GM21528 (cell line): Measurements from ENCODE around the gene MYRIP.

ENCODE experiments used
- ATAC-seq: cut with Tn5 transposase; IDR thresholded peaks from one replicate; pipeline ENCODE4 v1.9.1; 2021; ENCODE audit warnings: mild to moderate bottlenecking, moderate library complexity; ENCODE audit not compliant: unreplicated experiment, low FRiP score

The MYRIP gene

GRCh38 chr3:39900462-39901002, 91.1 kb downstream of the MYRIP start:
- ATAC-seq, result no peak

DNA sequence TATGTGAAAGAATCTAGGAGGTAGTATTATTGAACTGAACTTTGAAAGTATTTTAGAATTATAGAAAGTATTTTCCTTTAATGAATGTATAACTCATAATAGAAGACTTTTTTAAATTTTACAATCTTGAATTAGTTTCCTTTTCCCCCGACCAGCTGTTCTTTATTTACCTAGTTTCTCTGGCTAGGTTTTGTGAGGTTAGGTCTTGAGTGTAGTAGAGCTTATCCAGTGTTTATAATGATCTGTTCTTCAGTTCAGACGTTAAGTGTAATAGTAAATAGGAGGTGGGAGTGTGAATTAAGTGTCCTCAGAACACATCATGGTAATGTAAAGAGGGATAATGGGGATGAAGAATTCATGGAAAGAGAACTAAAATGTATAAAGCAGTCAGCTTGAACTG, 93.8 kb downstream of the MYRIP start:
- no peak for ATAC-seq

- no peak for ATAC-seq
These were observed 96.4 kb downstream of the MYRIP start for GRCh38 chr3:39905788-39906187.

DNA sequence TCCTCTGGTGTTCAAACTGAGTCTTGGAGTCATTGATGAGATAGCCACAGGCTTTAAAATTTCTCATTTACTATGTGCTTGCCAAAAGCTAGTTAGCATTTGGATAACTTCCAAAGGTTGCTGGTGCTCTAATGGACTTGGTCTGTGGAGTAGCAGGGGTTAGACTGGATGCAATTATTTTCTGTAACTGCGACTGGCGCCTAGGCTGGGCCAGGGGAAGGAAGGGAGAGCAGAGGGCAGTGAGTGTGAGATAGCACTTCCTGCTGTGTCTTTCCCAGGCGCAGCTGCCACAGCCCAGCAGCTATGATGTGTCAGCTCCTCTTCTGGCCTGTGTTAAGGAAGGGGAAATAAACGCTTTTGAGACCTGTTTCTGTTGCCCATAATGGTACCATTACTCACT, 98.6 kb downstream of the MYRIP start:
- no peak for ATAC-seq

GRCh38 chr3:39910135-39910534, 100.7 kb downstream of the MYRIP start:
- no peak for ATAC-seq

- ATAC-seq, result no peak
These were observed 101.5 kb downstream of the MYRIP start for GRCh38 chr3:39910826-39911464.

- ATAC-seq, result no peak
These were observed 102.3 kb downstream of the MYRIP start for GRCh38 chr3:39911465-39912309.

- ATAC-seq, result no peak
These were observed 105.6 kb downstream of the MYRIP start for GRCh38 chr3:39915027-39915426.

DNA sequence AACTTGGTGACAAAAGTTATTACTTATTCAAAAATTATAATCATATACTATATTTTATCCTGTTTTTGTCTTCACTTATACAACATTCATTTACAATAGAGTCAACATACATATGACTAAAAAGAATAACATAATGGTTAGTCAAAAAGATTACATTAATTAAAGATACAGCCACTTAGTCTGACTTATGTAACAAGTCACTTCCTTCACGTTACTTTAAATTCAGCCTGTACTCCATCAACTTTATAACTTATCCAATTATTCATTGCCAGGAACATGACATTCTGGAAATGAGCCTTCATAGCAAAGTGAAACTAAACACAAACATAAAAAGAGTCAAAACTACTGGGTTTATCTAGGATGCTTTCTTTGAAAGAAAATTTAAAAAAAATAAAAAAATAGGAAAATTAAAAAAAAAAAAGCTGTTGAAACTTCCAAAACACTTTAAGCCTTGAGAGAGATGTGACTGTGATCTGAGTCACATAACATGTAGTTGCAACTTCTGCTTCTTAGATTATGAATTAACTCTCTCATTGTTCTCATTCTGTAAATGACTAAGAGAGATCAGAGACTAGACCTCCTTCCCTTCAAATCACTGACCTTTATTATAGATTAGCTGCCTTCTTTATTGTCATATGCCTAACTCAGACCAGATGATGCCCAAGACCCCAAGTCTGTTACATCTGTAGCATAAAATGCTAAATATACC, 107.8 kb downstream of the MYRIP start:
- ATAC-seq, result no peak

DNA sequence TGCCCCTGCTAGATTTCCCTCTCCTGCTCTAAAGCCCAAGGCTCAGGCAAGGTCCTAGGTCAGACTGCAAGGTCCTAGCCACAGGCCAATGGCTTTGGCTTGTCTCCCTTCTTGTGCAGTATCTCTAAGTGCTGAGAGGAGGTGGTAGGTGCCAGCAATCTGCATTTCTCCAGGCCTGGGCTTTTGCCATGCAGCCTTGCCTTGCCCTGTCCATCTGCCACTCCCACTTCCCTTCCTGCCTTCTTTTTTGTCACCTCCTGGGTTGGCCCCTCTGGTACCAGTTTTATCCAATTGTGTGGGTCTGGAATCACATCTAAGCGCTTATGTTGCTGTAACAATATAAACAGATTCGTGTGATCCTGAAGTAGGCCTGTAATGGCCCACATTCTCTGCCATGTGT, 109.9 kb downstream of the MYRIP start:
- ATAC-seq, result no peak

GRCh38 chr3:39920271-39920670, 110.9 kb downstream of the MYRIP start:
- ATAC-seq, result no peak

- no peak for ATAC-seq
These were observed 118.1 kb downstream of the MYRIP start for GRCh38 chr3:39927479-39927878.

DNA sequence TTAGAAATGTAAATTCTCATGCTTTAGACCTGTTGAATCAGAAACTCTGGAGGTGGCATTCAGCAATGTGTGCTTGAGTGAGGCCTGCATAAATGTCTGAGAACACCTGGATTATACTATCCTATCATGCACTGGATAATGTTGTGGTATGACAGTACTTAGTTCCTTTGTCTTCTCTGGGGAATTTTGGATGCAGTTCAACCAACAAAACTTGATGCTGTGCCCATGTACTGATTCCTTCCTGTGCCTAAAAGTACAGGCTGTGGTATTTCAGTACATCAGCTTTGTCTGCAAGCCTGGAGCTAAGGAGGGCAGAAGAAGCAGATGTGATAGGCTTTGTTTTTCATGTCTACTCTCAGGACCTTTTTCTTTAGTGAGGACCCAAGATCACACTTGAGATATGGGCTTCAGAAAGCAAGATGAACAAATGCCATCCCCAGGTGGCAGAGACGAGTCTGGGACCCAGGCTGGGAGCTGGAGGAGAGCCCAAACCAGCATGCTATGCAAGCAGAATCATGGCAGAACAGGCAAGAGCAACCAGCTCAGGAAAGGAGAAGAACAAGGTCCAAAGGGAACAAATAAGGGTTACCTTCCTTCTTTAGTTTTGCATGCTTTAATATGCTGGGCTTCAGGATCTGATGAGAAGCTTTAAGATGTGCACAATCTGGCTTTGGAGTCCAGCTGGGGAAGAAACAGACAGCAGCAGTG, 124.7 kb downstream of the MYRIP start:
- no peak for ATAC-seq

DNA sequence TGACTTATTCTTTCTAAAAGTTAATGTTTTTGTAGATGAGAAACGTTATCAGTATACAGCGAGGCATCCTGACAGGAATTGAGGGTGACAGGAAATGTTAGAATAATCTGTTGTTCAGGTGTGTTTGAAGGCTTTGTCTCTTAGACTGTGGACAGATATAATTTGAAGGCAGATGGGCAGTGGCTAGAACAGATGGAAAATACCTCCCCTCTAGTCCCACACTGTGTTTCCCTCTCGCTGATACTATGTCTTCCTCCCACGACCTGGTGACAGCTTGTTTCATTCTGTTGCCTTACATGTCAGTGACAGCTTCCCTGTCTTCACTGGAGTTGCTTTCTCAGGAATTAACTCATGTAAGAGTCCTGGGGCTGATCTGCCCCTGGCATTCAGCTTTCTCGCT, 125.3 kb downstream of the MYRIP start:
- no peak for ATAC-seq

GRCh38 chr3:39935261-39935660, 125.9 kb downstream of the MYRIP start:
- ATAC-seq, result no peak

- ATAC-seq, result no peak
These were observed 127.4 kb downstream of the MYRIP start for GRCh38 chr3:39936848-39937247.

DNA sequence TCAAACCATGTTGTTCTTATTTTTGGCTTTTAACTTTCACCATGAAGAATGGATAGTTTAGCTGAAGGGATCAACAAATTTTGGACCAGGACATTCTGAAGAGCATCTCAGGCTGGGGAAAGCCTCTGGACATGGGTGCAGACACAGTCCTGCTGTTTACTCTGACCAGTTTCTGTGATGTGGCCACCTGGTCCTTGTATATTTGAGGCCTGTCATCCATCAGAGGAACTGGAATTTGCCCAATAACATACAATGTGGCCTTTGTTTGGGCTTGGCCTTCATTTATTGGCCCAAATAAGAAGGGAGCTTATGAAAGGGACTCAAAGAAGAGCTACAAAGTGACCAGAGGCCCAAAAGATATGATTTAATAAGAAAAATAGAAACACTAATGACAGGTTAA, 127.9 kb downstream of the MYRIP start:
- ATAC-seq, result no peak

DNA sequence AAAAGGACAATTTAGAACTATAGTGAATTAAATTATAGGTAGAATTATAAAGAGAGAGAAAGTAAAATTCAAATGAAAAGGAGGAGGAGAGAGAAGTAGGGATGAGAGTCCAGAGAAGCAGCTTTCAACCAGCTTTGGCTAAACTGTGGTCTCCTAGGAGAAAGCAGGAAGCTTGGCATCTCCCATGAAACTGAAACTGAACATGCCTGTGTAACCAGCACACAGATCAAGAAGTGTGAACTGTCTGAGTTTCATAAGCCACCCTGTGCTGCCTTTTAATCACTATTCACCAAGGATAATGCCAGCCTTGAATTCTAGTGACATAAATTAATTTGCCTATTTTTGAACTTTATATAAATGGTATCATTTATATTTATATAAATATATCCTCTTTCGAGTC, 128.5 kb downstream of the MYRIP start:
- ATAC-seq, result no peak

GRCh38 chr3:39941931-39942330, 132.5 kb downstream of the MYRIP start:
- ATAC-seq, result no peak

- no peak for ATAC-seq
These were observed 151.2 kb downstream of the MYRIP start for GRCh38 chr3:39960515-39961191.
